Measurements from ENCODE around the gene RPS18. TPM values are rescaled to one million over a fixed set of nuclear protein-coding genes. Genes with fewer than 3 reads are reported as not detected.

RPS18 gene
- total and polyA plus RNA-seq, 2 of the 13 experiments (the other 11 are each of a cell fraction or from before 2014, with no cell fraction given) = 3,896 to 5,806 TPM

DNA sequence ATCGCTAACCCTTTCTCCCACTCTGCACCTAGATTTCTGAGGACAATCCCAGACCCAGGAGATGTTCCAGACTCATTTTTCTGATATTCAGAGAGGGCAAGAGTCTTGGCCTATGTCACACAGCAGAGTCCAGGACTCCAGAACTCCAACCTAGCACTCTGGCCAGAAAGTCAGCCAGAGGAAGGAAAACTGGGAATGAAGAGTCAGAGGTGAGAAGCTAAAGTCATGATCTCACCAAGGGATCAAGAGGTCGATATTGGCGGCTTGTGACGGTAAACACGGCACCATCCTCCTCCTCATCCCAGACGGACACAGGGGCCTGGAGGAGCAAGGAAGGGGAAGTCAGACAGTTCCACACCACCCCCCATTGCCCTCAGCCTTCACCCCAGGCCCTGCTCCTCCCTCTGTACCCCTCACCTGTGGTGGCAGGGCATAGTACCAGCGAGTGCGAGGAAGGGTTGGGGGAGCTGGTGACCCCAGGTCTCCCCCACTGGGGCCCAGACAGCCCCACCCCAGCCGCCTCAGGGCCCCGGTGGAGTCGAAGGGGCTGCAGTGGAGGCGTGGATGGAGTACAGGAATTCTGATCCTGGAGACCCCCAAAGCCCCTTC, 25.0 kb downstream of the RPS18 start (continued):
- no peak for TF ChIP-seq ZBTB34 (CRISPR knock-in tag; IDR thresholded peaks at IDR 0.05)
- TF ChIP-seq ZNF773 (CRISPR knock-in tag; IDR thresholded peaks at IDR 0.05; ENCODE audit: borderline replicate concordance) = no peak
- TF ChIP-seq ZNF652 (CRISPR knock-in tag; IDR thresholded peaks at IDR 0.05; ENCODE audit: borderline replicate concordance, low read depth) = no peak
- no peak for TF ChIP-seq ZNF703 (CRISPR knock-in tag; IDR thresholded peaks at IDR 0.05; ENCODE audit: borderline replicate concordance)
- TF ChIP-seq HIVEP1 (CRISPR knock-in tag; IDR thresholded peaks at IDR 0.05) = peak; percentile 58; the same call in 1 of the 2 replicates
- TF ChIP-seq ATAD3A (CRISPR knock-in tag; IDR thresholded peaks at IDR 0.05) = no peak
- TF ChIP-seq MTA1 (CRISPR knock-in tag; IDR thresholded peaks at IDR 0.05; ENCODE audit: borderline replicate concordance) = 0 out of 2 replicates have a peak, but pooled peaks have one; percentile 11
- no peak for TF ChIP-seq TBX3 (IDR thresholded peaks at IDR 0.05; ENCODE audit: borderline replicate concordance)
- no peak for TF ChIP-seq HIC2 (CRISPR knock-in tag; IDR thresholded peaks at IDR 0.05; ENCODE audit: low read depth)
- TF ChIP-seq ARID2 (CRISPR knock-in tag; IDR thresholded peaks at IDR 0.05; ENCODE audit: borderline replicate concordance) = no peak
- TF ChIP-seq ZNF512B (CRISPR knock-in tag; IDR thresholded peaks at IDR 0.05; ENCODE audit: borderline replicate concordance) = no peak
- TF ChIP-seq ZMYM3 (CRISPR knock-in tag; IDR thresholded peaks at IDR 0.05) = peak; percentile 90
- peak; percentile 76; the same call in 1 of the 2 replicates for TF ChIP-seq KDM5B (CRISPR knock-in tag; IDR thresholded peaks at IDR 0.05; ENCODE audit: borderline replicate concordance)
- no peak for TF ChIP-seq ZNF224 (CRISPR knock-in tag; IDR thresholded peaks at IDR 0.05)
- no peak for TF ChIP-seq MATR3 (CRISPR knock-in tag; IDR thresholded peaks at IDR 0.05)
- no peak for TF ChIP-seq ZNF30 (CRISPR knock-in tag; IDR thresholded peaks at IDR 0.05)
- TF ChIP-seq ASH2L (IDR thresholded peaks at IDR 0.05; ENCODE audit: insufficient read length, low read depth, low read length) = peak; percentile 15
- TF ChIP-seq ZNF687 (CRISPR knock-in tag; IDR thresholded peaks at IDR 0.05) = peak; percentile 59
- no peak for TF ChIP-seq CEBPB (IDR thresholded peaks at IDR 0.05; ENCODE audit: borderline replicate concordance, low read depth, low read length)
- no peak for TF ChIP-seq NFKB2 (CRISPR knock-in tag; IDR thresholded peaks at IDR 0.05; ENCODE audit: borderline replicate concordance)

All from HepG2 (cell line).